ENCODE measurements around the gene RNF220.

GRCh38 chr1:44701141-44701573, 296.1 kb downstream of the RNF220 start:
- no peak for TF ChIP-seq PATZ1 (CRISPR knock-in tag; IDR thresholded peaks at IDR 0.05)
- TF ChIP-seq CTCF (CRISPR knock-in tag; IDR thresholded peaks at IDR 0.05): no peak
